Hepatocyte (in vitro differentiated cells): ENCODE data around the gene LCE7A.

Experiments
- CTCF ChIP-seq: fragments of 200-600 bp; sonication (generic); IDR thresholded peaks from 2 replicates; pipeline ENCODE4 v1.5.1; 2016; ENCODE audit warnings: antibody characterized with exemption, mild to moderate bottlenecking; ENCODE audit not compliant: poor library complexity
- EZH2 ChIP-seq: fragments of 200-600 bp; sonication (generic); IDR thresholded peaks from 2 replicates; pipeline ENCODE4 v1.6.1; 2016; ENCODE audit warnings: antibody characterized with exemption, mild to moderate bottlenecking, borderline replicate concordance

- TF ChIP-seq CTCF = no peak
- TF ChIP-seq EZH2 = no peak
Observed at GRCh38 chr1:152886085-152886484, 26.3 kb downstream of the LCE7A start.
